KMS-11 (cell line): ENCODE measurements around the gene CAV3.

Experiments
- H2AFZ ChIP-seq: fragments of 200-600 bp; sonication (generic); 2 replicates; pipeline ENCODE4 v1.6.1; 2016; ENCODE audit warnings: antibody characterized with exemption, mixed run types, low read depth
- H3K27ac ChIP-seq: fragments of 200-600 bp; sonication (generic); 2 replicates; pipeline ENCODE4 v1.6.1; 2016; ENCODE audit warnings: mild to moderate bottlenecking, mixed run types
- H3K27me3 ChIP-seq: fragments of 200-600 bp; sonication (generic); 2 replicates; pipeline ENCODE4 v1.6.1; 2017; ENCODE audit warnings: mild to moderate bottlenecking, low read depth, mixed run types, moderate library complexity; ENCODE audit not compliant: insufficient read depth
- H3K36me3 ChIP-seq: fragments of 200-600 bp; sonication (generic); 2 replicates; pipeline ENCODE4 v1.6.1; 2017; ENCODE audit warnings: mild to moderate bottlenecking, mixed run types; ENCODE audit not compliant: insufficient read depth
- H3K4me1 ChIP-seq: fragments of 200-600 bp; sonication (generic); 2 replicates; pipeline ENCODE4 v1.6.1; 2016; ENCODE audit warnings: mild to moderate bottlenecking, low read depth, mixed run types; ENCODE audit not compliant: poor library complexity, severe bottlenecking
- H3K4me2 ChIP-seq: fragments of 200-600 bp; sonication (generic); 2 replicates; pipeline ENCODE4 v1.7.0; 2016; ENCODE audit warnings: mild to moderate bottlenecking, mixed run types
- H3K4me3 ChIP-seq: fragments of 200-600 bp; sonication (generic); IDR thresholded peaks from 2 replicates; pipeline ENCODE4 v1.6.1; 2017; ENCODE audit warnings: low read depth, low read length, mixed read lengths; ENCODE audit not compliant: insufficient read depth
- H3K79me2 ChIP-seq: fragments of 200-600 bp; sonication (generic); 2 replicates; pipeline ENCODE4 v1.6.1; 2016; ENCODE audit warnings: low read depth, mixed run types; ENCODE audit not compliant: insufficient read depth
- H3K9ac ChIP-seq: fragments of 200-600 bp; sonication (generic); 2 replicates; pipeline ENCODE4 v1.6.1; 2016; ENCODE audit warnings: mild to moderate bottlenecking, mixed run types
- H4K20me1 ChIP-seq: fragments of 200-600 bp; sonication (generic); 2 replicates; pipeline ENCODE4 v1.6.1; 2016; ENCODE audit warnings: mild to moderate bottlenecking, mixed run types; ENCODE audit not compliant: insufficient read depth
- CTCF ChIP-seq: fragments of 200-600 bp; sonication (generic); conservative IDR thresholded peaks from 2 replicates; pipeline ENCODE4 v1.6.1; 2017; ENCODE audit warnings: low read depth, mild to moderate bottlenecking, antibody characterized with exemption, low read length, moderate library complexity, mixed read lengths

Gene CAV3

GRCh38 chr3:8760506-8760905, 26.9 kb downstream of the CAV3 start:
- no peak overlapping the region for H3K27ac ChIP-seq
- no peaks in the 10 kb centered on the region for H3K79me2 ChIP-seq
- H3K36me3 ChIP-seq, result no peaks in the 10 kb centered on the region
- H2AFZ ChIP-seq, result no peak overlapping the region
- TF ChIP-seq CTCF, result no peak
- no peaks in the 10 kb centered on the region for H3K4me1 ChIP-seq
- H3K4me3 ChIP-seq, result no peak overlapping the region
- no peak overlapping the region for H3K9ac ChIP-seq
- H3K4me2 ChIP-seq, result no peak overlapping the region
- no peaks in the 10 kb centered on the region for H4K20me1 ChIP-seq
- no peaks in the 10 kb centered on the region for H3K27me3 ChIP-seq

GRCh38 chr3:8761866-8762265, 28.3 kb downstream of the CAV3 start:
- Histone ChIP-seq H2AFZ (no peak overlapping the region), H3K4me1 (no peaks in the 10 kb centered on the region), H3K79me2 (no peaks in the 10 kb centered on the region), H3K36me3 (no peaks in the 10 kb centered on the region), H3K4me2 (no peak overlapping the region), H4K20me1 (no peaks in the 10 kb centered on the region), H3K27ac (no peak overlapping the region), H3K4me3 (no peak overlapping the region), H3K27me3 (no peaks in the 10 kb centered on the region), H3K9ac (no peak overlapping the region)
- no peak for TF ChIP-seq CTCF

GRCh38 chr3:8762607-8763377, 29.2 kb downstream of the CAV3 start:
- H3K9ac ChIP-seq, result no peak overlapping the region
- H3K27ac ChIP-seq, result no peak overlapping the region
- TF ChIP-seq CTCF, result no peak
- no peaks in the 10 kb centered on the region for H4K20me1 ChIP-seq
- H2AFZ ChIP-seq, result no peak overlapping the region
- no peak overlapping the region for H3K4me2 ChIP-seq
- no peaks in the 10 kb centered on the region for H3K79me2 ChIP-seq
- no peaks in the 10 kb centered on the region for H3K27me3 ChIP-seq
- H3K4me3 ChIP-seq, result no peak overlapping the region
- H3K36me3 ChIP-seq, result no peaks in the 10 kb centered on the region
- H3K4me1 ChIP-seq, result no peaks in the 10 kb centered on the region

- Histone ChIP-seq H3K79me2 (no peaks in the 10 kb centered on the region), H3K9ac (no peak overlapping the region), H2AFZ (no peak overlapping the region), H3K4me1 (no peaks in the 10 kb centered on the region), H3K4me2 (no peak overlapping the region), H3K27me3 (no peaks in the 10 kb centered on the region), H3K27ac (no peak overlapping the region), H3K4me3 (no peak overlapping the region), H3K36me3 (no peaks in the 10 kb centered on the region), H4K20me1 (no peaks in the 10 kb centered on the region)
- no peak for TF ChIP-seq CTCF
Observed at GRCh38 chr3:8764528-8764927, 30.9 kb downstream of the CAV3 start.
